Mesangial cell (primary cell): ENCODE results near the gene TPPP2. TPM values are rescaled to one million over a fixed set of nuclear protein-coding genes. Genes with fewer than 3 reads are reported as not detected.

Source experiments
- total RNA-seq: library from RNA; depleted of rRNA; stranded (reverse); fragments of >200 nt; gene quantifications from 2 replicates; pipeline ENCODE4 v1.2.3, GENCODE V29; 2015

TPPP2 gene
- not detected in 2 replicates for total RNA-seq

GRCh38 chr14:21029917-21030316 lies at the start of gene TPPP2:
Gene TPPP2, plus strand, starts transcription at chr14:21030217. Its CDS starts 365 bp downstream, at chr14:21030582.

GRCh38 chr14:20989787-20990600 lies 40.0 kb upstream of the TPPP2 start, which contains the start of gene METTL17:
Gene METTL17, plus strand, starts transcription at chr14:20989980. Its CDS starts 23 bp downstream, at chr14:20990003.

DNA sequence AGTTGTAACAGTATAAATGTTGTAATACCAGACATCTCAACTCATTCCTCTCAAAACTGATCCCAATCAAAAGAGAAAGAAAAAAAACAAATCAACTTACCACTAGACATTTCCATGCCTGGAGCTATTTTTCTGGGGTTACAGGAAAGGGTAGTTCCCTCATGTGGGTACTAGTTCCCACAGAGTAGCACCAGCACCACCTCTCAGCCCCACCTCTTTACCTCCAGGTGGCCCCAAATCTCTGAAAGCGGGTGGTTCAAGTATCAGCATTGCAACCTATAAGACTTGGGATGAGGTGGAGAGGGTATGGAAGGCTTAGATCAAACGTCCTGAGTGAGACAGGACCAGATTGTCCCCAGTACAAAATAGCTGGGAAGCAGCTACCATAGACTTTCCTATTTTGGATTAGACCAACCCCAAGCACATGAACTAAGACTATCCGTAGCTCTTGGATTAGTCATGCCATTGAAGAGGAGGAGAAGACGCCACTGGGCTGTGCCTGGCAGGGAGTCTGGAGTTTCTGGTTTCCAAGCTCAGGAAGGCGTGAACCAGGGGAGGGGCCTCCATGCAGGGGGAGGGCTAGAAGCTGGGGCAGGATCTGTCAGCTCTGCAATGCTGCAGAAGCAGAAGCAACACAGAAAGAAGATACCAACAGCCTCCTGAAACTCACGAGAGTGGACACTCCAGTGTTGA lies 31.2 kb upstream of the TPPP2 start, which contains the start of gene SLC39A2:
Gene SLC39A2, plus strand, starts transcription at position 620 of the 693 bp plus-strand sequence. CDS start 154 bp downstream, outside the sequence.

DNA sequence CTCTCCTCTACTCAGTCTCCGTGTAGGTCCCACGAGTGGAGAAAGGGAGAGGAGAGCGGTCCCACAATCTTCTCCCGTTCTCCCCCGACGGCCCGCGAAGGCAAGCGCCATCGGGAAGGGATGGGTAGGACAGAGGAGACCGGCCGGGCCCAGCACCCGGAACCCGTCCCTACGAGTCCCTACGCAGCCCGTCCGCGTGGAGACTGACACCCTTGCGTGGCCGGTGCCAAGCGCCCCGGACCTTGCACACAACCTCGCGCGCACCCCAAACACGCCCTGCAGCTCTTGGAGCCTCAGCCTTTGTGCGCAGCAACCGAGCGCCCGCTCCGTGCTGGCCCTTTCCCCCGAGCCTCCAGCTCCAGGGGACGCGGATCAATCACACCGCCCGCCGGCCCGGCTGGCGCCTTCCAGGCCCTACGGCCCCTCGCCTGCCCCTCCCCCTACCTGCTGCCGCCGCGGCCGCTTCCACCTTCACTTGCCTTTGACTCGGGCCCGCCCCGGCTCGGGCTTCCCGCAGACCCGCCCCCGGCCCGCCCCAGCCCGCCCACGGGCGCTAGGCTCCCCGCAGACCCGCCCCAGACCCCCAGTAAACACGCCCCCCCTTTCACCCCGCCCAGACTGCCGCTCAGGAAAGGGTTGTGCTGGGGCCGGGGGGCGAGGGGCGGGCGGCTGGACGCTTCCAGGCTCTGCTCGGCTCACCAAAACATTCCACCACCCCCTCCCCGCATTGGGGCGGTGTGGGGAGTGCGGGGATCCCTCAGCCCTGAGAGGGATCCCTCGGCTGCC lies 5.2 kb upstream of the TPPP2 start, which contains the start of gene NDRG2:
Gene NDRG2, minus strand, starts transcription at position 477 of the 786 bp plus-strand sequence. CDS start 1,746 bp downstream, outside the sequence.

GRCh38 chr14:21034707-21035106 lies 4.7 kb downstream of the TPPP2 start, which contains the start of gene RNASE13:
Gene RNASE13, minus strand, starts transcription at chr14:21034807. Its CDS starts 519 bp downstream, at chr14:21034288.

DNA sequence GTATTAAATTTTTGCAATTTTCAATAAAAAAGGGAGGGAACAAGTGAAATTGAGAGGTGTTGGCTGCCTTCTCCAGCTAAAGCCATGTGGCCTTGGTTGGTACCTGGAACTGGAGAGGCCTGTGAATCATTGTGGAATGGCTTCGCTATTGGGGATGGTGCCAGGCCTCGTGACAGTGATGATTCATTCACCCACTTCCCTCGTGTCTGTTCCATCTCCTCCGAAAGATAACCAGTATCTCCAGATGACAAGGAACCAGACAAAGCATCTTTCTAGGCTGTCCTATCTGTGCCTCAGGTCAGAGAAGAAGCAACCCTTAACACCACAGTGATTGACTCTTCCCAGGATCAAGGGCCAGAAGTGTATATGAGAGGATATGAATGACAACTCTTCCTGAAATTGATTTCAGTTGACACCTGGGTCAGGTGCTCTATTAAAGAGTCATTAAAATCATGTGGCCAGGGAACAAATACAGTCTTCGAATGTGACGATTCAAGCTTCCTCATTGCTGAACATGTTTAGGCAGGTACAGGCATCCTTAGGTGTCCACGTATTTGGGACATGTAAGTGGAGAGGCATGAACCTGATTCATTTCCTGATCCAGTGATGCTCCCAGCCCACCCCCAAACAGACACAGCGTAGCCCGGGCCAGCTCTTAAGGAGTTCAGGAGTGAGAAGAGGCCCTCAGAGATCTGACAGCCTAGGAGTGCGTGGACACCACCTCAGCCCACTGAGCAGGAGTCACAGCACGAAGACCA lies 11.8 kb downstream of the TPPP2 start, which contains the start of gene RNASE7:
Gene RNASE7, plus strand, starts transcription at position 687 of the 758 bp plus-strand sequence. CDS start 631 bp downstream, outside the sequence.

GRCh38 chr14:21057803-21058675 lies 28.0 kb downstream of the TPPP2 start, which contains the start of gene RNASE8:
Gene RNASE8, plus strand, starts transcription at chr14:21057822. Its CDS starts 71 bp downstream, at chr14:21057893.

DNA sequence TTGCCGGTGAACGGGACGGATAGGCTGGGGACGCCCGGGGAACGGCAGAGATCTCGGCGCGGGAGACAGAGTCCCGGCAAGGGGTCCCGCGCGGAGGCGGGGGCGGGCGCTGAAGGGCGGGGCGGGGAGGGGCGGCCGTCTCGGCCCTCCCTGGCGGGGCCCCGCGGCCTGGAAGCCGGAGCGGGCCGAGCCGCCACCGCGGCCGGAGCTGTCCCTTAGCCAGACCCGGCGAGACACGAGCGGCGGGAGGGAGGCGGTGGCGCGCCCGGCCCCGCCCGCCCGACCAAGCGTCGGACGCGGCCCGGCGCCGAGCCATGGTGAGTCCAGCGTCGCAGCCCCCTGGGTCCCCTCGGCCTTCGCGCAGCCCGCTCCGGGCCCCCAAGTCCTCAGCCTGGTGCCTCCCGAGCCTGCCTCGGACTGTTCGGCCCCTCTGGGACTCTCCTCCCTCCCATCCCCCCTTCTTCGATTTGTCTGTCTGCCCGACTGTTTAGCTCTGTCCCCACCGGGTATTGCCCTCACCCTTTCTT lies 40.1 kb downstream of the TPPP2 start, which contains the start of gene ARHGEF40:
Gene ARHGEF40, plus strand, starts transcription at position 222 of the 527 bp plus-strand sequence. Its CDS starts 93 bp downstream, at position 315.

Other genes with a start within 250 kb of the TPPP2 start
- gene RNASE6, start 248.9 kb upstream of the TPPP2 start, total RNA-seq = not detected in 2 replicates
- gene RNASE1, start 227.4 kb upstream of the TPPP2 start, total RNA-seq = not detected in 2 replicates
- not detected in 2 replicates for gene RNASE3, start 138.8 kb upstream of the TPPP2 start, total RNA-seq
- not detected in 2 replicates for gene RNASE2, start 74.7 kb upstream of the TPPP2 start, total RNA-seq
- gene METTL17, start 40.2 kb upstream of the TPPP2 start, total RNA-seq = 59.5 and 98.1 TPM in 2 replicates
- not detected in 2 replicates for gene SLC39A2, start 30.9 kb upstream of the TPPP2 start, total RNA-seq
- gene NDRG2, start 5.2 kb upstream of the TPPP2 start, total RNA-seq = 2.4 and 8.6 TPM in 2 replicates
- not detected in 2 replicates for gene RNASE13, start 4.6 kb downstream of the TPPP2 start, total RNA-seq
- not detected in 2 replicates for gene RNASE7, start 12.1 kb downstream of the TPPP2 start, total RNA-seq
- not detected in 2 replicates for gene RNASE8, start 27.6 kb downstream of the TPPP2 start, total RNA-seq
- 39.8 and 47.3 TPM in 2 replicates for gene ARHGEF40, start 40.1 kb downstream of the TPPP2 start, total RNA-seq
- 10.4 and 26.1 TPM in 2 replicates for gene ZNF219, start 68.4 kb downstream of the TPPP2 start, total RNA-seq
- gene TMEM253, start 70.8 kb downstream of the TPPP2 start, total RNA-seq = not detected in 2 replicates
- gene OR5AU1, start 125.8 kb downstream of the TPPP2 start, total RNA-seq = not detected in 2 replicates
- gene HNRNPC, start 239.2 kb downstream of the TPPP2 start, total RNA-seq = 443 and 591 TPM in 2 replicates
- not detected in 2 replicates for gene RPGRIP1, start 249.9 kb downstream of the TPPP2 start, total RNA-seq